HS-5 (cell line): ENCODE data around the gene PLCB1.
"Not testable (repeated sequence)": the region's sequence is repeated elsewhere in the genome, so short reads cannot be mapped to it uniquely, and the experiment has no call there.

Experiments
- DNase-seq: peaks from one replicate; pipeline ENCODE4 v3.0.0-alpha.2; 2012; ENCODE audit warnings: low read depth

PLCB1 gene

DNA sequence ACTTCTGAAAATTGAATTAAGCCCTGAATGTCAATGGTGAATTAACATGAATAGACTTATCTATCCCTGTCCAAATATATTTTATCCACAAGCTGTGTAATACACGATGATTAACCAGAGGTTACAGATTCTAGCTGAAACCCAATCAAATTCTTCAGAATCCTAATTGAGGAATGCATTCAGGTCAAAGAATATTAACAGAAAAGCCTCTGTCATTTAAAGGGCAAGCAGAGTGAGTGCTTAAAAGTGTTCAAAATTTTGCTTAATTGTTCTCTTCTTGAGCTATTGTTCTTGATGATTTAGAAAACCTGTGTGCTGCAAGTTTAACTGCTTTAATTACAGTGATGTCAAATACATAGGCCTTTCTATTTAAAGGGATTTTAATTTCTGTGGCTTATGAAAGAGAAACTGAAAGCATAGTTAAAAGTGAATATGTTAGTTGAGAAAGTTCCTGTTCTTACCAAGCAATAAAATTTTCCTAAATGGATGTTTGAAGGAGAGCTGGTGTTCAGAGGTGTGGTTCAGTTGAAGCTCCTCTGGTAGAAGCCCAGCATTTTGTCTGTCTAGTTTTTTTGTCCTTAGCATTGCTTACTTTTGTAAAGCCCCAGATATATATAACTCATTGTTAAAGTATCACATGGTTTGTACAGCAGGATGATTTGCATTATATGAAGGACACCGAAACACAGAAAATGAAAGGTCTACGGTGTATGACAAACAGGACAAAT, 470.5 kb downstream of the PLCB1 start:
- DNase-seq: no peak

DNA sequence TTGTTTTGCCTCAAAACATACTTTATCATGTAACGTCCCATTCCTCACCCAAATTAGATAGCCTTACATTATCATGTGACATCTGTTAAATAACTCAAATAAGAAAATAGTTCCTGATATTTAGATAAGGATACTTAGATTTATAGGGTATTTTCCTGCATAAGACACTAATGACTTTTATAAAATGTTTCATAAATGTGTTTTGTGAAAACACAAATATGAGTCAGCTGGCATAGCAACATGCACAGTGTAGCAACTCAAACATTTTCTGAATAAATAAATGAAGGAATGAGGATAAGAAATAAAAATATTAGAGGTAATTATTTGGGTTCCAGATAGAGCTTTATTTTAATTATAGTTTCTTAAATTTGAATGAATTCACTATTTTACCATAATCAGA, 476.4 kb downstream of the PLCB1 start:
- DNase-seq: no peak

- DNase-seq: no peak
Measured at GRCh38 chr20:8616792-8617191, 484.7 kb downstream of the PLCB1 start.

- no peak for DNase-seq
Measured at GRCh38 chr20:8621001-8621400, 488.9 kb downstream of the PLCB1 start.

DNA sequence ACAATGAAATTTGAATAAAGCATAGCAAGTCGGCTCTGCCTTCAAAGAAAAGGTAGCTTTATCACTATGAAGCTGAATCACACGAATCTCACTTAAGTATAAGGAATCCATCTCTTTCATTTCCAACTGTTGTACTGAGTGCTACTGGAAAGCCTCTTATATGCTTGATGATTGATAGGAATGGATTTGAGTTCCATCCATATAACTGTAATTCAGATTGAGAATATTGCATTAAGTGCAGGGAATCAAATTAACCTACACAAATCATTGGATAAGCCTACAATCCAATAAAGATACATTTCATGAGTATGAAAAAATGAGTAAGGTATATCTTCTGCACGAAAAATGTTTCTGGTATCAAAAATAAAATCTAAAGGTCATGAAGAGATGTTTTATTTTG, 492.0 kb downstream of the PLCB1 start:
- DNase-seq: no peak

DNA sequence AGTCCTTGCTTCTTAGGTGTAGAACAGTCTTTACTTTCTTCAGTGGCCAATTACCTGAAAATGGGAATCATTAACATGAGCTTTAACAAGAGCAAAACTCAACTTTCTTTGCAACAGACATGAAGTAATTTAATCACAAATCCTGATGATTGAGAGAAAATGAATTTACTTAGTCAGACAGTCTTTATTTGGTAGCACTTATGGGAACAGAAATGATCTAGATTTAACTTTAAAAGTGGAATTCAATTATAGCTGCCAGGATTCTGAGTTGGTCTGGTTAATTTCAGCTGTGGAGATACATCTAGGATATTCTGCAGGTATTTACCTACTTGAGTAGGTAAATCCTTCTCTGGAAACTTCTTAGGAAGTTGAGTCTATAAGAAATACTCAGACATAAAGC, 492.6 kb downstream of the PLCB1 start:
- DNase-seq: no peak

DNA sequence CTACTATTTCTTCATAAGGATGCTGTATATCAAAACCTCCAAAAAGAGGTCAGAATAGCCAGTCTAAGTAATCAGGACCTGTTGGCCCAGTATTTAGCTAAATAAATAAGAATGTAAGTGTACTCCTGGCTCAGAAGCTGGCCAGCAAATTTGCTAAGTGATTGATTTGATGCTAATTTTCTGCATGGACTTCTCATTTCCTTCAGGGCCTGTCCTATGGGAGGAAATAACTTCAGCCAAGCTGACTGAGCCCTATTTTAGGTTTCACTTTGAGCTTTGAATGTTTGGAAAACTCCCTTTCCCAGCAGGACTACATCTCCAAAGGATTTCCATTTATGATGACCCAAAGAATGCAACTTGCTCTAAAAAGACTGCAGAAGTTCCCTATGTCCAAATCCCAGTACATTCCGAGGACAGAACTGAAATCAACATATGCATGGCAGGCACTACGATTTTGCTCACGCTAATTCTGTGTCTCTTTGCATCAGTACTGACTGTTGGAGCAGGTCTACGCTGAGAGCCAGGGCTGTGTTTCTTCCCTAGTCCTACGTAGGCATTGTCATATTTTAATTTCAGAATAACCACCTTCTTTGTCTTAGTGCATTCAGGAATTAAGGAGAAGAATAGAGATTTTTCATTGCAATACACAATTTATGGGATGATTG, 495.4 kb downstream of the PLCB1 start:
- DNase-seq: no peak

DNA sequence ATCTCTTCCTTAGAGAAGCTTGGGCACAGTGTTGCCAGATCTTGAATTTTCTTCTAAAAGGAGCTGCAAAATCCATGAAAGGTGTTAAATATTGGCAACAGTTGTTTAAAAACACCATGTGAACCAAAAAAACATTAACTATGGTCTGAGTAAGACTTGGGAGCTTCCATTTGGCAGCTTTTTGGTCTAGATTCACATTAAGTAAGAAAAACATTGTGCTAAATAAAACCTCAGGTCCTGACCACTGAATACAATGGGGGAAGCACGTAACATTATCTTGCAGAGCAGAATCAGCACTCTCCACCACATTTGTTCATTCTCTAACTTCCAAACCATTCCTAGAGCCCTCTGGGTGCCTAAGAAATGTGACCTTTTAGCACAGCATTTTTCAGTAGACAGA, 499.2 kb downstream of the PLCB1 start:
- no peak for DNase-seq

GRCh38 chr20:8633366-8633765, 501.3 kb downstream of the PLCB1 start:
- DNase-seq: peak; percentile 45

DNA sequence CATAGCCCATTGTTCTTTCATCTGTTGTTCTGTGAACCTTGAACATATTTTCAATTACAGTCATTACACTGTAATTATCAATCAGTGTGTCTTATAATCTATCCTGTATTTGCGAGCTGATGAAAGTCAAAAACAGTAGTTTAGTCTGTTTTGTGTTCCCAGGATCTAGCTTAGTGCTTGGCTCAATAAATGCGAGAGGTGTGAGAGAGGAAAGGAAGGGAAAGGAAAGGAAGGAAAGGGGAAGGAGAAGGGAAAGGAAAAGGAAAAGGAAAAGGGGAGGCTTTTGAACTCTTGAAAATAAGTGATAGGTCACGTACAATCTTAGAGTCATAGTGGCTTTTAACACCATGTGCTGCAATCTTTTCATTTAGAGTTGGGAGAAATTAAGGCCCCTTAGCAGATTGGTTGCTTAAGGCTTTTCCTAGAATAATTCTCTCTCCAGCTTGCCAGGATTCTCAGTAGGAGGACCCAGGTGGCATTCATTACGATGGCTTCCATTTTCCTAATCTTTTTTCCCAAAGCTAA, 503.0 kb downstream of the PLCB1 start:
- DNase-seq: no peak

DNA sequence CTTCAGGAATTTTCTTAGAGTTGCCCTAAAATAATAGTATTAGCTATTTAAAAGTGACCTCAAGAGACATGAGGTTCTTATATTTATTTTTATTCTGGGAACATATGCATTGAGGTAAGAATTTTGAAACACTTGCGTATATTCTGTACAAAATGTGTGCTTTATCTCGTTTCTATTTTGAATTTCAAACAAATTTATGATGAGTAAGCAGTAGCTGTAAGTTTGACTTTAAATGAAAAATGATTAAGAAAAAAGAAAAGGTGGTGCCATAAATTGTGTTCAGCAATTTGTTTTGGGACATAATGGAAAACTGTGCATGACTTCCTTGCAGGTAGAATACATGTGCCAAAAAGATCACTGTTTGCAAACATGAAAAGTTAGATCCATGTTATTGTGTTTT, 503.8 kb downstream of the PLCB1 start:
- DNase-seq: no peak

DNA sequence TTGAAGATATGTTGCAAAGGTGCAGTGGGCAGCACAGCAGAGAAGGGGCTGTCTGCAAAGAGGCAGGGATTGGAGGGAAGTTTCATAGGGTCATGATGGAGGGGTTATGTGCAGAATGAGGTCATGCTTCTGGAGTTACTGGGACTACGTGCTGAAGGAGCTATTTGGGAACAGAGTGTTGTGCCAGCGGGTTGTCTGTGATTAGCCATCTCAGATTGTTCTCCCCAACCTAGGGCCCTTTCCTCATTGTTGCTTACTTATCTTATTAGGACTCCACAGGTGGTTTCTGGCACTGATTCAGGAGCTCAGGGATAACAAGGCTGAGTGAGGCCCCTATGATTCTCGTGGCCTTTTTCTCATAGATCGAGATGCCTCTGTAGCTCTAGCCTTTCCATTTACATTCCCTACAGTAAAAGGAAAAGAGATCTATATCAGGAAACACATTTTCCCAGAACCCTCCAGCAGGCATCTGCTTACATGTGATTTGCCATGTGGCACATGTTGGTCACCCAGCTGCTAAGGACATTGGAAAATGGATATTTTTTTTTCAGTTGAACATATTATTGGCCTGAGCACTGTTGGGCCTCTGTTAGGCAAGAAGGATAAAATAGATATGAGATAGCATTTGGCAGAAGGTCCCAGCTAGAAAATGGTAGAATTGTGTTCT, 507.2 kb downstream of the PLCB1 start:
- DNase-seq: no peak

GRCh38 chr20:8640461-8640860, 508.4 kb downstream of the PLCB1 start:
- no peak for DNase-seq

DNA sequence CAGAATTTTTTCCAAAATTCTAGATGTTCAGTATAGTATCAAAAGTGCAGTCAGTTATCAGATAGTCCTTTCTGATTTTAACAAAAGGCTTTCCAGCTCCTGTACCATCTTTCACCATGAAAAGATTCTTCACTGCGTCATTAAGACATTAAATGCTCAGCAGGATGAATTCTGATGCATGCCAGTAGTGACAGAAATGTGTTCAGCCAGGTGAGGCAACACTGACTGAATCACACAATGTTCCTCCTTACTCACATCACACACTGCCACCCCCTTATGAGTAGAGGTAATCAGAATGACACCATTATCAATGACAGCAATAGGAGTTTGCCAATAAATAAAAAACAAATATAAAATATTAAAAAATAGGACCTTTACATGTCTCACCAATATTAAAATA, 510.2 kb downstream of the PLCB1 start:
- DNase-seq: no peak

DNA sequence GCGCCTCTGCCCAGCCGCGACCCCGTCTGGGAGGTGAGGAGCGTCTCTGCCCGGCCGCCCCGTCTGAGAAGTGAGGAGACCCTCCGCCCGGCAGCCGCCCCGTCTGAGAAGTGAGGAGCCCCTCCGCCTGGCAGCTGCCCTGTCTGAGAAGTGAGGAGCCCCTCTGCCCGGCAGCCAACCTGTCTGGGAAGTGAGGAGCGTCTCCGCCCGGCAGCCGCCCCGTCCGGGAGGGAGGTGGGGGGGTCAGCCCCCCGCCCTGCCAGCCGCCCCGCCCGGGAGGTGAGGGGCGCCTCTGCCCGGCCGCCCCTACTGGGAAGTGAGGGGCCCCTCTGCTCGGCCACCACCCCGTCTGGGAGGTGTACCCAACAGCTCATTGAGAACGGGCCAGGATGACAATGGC, 512.4 kb downstream of the PLCB1 start:
- not testable (repeated sequence) for DNase-seq

GRCh38 chr20:8645326-8645725, 513.3 kb downstream of the PLCB1 start:
- DNase-seq: no peak

GRCh38 chr20:8646033-8646441, 514.0 kb downstream of the PLCB1 start:
- DNase-seq: peak; percentile 92

DNA sequence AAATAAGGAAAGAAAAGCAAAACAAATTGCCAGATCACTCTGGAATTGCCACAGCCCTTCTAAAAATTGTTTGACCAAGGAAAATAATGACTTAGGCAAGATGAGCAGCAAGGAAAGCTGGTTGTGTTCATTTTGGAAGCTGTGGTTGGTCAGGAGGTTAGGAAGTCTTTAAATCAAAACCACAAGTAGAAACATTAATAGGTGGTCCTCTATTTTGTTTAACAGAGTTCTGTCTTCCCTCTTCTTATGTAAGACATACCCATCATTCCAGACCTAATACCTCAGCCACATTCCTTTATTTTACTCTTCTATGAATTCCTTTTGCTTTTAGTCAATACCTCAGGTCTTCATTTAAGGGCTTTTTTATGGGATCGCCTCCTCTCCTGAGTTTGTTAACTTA, 514.6 kb downstream of the PLCB1 start:
- DNase-seq: peak; percentile 84

- no peak for DNase-seq
Measured at GRCh38 chr20:8647961-8648441, 515.9 kb downstream of the PLCB1 start.

DNA sequence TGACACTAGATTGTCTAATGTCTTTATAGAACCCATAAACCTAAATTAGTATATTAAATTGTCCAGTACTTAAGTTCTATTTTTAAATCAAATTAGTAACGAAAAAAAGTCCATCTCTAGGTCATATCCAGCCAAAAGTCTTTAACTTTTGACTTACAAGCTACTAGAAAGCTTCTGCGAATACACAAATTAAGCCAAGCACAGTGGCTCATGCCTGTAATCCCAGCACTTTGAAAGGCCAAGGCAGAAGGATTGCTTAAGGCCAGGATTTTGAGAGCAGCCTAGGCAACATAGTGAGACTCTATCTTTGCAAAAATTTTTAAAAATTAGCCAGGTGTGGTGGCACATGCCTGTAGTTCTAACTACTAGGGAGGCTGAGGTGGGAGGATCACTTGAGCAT, 516.4 kb downstream of the PLCB1 start:
- DNase-seq: no peak

DNA sequence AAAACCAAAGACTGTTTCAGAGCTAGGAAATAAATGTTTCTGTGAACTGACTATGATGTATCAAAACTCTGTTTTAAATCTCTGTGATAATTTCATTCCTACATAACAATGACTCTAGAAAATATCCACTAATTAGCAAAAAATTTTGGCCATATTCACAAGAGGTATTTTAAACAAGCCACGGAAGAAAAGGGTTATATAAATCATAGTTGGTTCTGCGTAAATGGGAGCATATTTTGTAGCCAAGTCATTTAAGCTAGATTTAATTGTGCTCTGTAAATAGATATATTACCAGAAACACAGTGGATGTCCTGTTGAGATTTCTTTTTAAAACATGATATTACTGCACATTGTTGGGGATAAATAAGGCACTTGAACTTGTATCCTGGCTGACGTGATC, 520.3 kb downstream of the PLCB1 start:
- DNase-seq: no peak

DNA sequence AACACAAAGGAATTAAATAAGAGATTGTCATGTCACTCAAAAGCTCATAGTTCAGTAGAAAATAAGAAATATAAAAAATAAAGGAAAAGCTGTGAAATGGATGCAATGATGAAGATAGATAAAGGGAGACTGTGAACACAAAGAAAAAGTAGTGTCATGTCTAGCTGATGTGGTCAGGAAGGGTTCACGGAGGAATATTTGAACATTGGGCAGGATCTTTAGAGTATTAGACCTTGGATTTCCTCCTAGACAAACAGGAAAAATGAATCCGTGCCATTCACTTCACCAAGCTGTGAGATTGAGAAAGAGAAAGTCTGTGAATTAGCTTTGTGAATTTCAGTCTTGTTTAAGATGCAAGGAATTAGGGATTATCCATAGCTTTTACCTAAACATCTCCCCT, 522.4 kb downstream of the PLCB1 start:
- DNase-seq: no peak

DNA sequence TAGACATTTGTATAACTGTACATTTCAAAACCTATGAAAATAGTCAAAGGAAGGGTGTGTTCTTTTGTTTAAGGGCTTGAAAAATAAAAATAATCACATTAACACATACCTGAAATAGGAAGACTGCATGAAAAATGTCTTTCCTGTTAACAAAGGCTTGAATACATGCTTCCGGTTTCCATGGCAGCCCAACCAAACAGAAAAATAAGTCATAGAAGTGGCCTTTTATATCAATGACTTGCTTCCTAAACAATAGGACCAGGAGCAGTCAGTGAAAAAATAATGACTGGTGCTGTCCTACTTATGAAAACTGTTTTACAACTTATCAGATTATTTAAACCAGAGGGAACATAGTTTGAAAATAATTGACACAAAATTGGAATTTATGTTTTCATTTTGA, 524.3 kb downstream of the PLCB1 start:
- DNase-seq: no peak
